Measurements from ENCODE around the gene ZSWIM5.
"Not testable (repeated sequence)": the region's sequence is repeated elsewhere in the genome, so short reads cannot be mapped to it uniquely, and the experiment has no call there.

Gene ZSWIM5

GRCh38 chr1:45103534-45103933 is 102.9 kb downstream of the ZSWIM5 start:
- H3K27ac ChIP-seq (replicated peaks): no peak overlapping the region
- no peak overlapping the region for H3K4me3 ChIP-seq (replicated peaks; ENCODE audit: insufficient read depth, low read length)
- no peak for DNase-seq (ENCODE audit: low read depth in 1 of 2, low spot score in 1 of 2)
- H3K27me3 ChIP-seq (ENCODE audit: insufficient read depth, poor library complexity, severe bottlenecking): no peaks in the 10 kb centered on the region
- TF ChIP-seq, protein P1, sequence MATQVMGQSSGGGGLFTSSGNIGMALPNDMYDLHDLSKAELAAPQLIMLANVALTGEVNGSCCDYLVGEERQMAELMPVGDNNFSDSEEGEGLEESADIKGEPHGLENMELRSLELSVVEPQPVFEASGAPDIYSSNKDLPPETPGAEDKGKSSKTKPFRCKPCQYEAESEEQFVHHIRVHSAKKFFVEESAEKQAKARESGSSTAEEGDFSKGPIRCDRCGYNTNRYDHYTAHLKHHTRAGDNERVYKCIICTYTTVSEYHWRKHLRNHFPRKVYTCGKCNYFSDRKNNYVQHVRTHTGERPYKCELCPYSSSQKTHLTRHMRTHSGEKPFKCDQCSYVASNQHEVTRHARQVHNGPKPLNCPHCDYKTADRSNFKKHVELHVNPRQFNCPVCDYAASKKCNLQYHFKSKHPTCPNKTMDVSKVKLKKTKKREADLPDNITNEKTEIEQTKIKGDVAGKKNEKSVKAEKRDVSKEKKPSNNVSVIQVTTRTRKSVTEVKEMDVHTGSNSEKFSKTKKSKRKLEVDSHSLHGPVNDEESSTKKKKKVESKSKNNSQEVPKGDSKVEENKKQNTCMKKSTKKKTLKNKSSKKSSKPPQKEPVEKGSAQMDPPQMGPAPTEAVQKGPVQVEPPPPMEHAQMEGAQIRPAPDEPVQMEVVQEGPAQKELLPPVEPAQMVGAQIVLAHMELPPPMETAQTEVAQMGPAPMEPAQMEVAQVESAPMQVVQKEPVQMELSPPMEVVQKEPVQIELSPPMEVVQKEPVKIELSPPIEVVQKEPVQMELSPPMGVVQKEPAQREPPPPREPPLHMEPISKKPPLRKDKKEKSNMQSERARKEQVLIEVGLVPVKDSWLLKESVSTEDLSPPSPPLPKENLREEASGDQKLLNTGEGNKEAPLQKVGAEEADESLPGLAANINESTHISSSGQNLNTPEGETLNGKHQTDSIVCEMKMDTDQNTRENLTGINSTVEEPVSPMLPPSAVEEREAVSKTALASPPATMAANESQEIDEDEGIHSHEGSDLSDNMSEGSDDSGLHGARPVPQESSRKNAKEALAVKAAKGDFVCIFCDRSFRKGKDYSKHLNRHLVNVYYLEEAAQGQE (IDR thresholded peaks at IDR 0.05; ENCODE audit: insufficient replicate concordance, low read depth): no peak
- TF ChIP-seq GABPA (IDR thresholded peaks at IDR 0.05; ENCODE audit: low read depth) (no peak), POLR2AphosphoS5 (IDR thresholded peaks at IDR 0.05; ENCODE audit: low read depth) (no peak), SPI1 (IDR thresholded peaks at IDR 0.05; ENCODE audit: borderline replicate concordance, low read depth) (no peak)
- TF ChIP-seq, protein P2, sequence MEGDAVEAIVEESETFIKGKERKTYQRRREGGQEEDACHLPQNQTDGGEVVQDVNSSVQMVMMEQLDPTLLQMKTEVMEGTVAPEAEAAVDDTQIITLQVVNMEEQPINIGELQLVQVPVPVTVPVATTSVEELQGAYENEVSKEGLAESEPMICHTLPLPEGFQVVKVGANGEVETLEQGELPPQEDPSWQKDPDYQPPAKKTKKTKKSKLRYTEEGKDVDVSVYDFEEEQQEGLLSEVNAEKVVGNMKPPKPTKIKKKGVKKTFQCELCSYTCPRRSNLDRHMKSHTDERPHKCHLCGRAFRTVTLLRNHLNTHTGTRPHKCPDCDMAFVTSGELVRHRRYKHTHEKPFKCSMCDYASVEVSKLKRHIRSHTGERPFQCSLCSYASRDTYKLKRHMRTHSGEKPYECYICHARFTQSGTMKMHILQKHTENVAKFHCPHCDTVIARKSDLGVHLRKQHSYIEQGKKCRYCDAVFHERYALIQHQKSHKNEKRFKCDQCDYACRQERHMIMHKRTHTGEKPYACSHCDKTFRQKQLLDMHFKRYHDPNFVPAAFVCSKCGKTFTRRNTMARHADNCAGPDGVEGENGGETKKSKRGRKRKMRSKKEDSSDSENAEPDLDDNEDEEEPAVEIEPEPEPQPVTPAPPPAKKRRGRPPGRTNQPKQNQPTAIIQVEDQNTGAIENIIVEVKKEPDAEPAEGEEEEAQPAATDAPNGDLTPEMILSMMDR (IDR thresholded peaks at IDR 0.05; ENCODE audit: insufficient read depth, low read length): no peak

- DNase-seq (ENCODE audit: low read depth in 1 of 2, low spot score in 1 of 2): no peak
- TF ChIP-seq, protein P1 (IDR thresholded peaks at IDR 0.05; ENCODE audit: insufficient replicate concordance, low read depth): no peak
- TF ChIP-seq GABPA (IDR thresholded peaks at IDR 0.05; ENCODE audit: low read depth): no peak
- no peak for TF ChIP-seq POLR2AphosphoS5 (IDR thresholded peaks at IDR 0.05; ENCODE audit: low read depth)
- TF ChIP-seq SPI1 (IDR thresholded peaks at IDR 0.05; ENCODE audit: borderline replicate concordance, low read depth): no peak
- TF ChIP-seq, protein P2 (IDR thresholded peaks at IDR 0.05; ENCODE audit: insufficient read depth, low read length): no peak
- H3K27me3 ChIP-seq (ENCODE audit: insufficient read depth, poor library complexity, severe bottlenecking): no peaks in the 10 kb centered on the region
- H3K4me3 ChIP-seq (replicated peaks; ENCODE audit: insufficient read depth, low read length): no peak overlapping the region
- no peak overlapping the region for H3K27ac ChIP-seq (replicated peaks)
Measured at GRCh38 chr1:45101947-45102346, 104.5 kb downstream of the ZSWIM5 start.

DNA sequence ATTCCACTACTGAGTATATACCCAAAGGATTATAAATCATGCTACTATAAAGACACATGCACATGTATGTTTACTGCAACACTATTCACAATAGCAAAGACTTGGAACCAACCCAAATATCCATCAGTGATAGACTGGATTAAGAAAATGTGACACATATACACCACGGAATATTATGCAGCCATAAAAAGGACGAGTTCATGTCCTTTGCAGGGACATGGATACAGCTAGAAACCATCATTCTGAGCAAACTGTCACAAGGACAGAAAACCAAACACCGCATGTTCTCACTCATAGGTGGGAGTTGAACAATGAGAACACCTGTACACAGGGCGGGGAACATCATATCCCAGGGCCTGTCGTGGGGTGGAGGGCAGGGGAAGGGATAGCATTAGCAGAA is 104.9 kb downstream of the ZSWIM5 start:
- not testable (repeated sequence) for H3K27me3 ChIP-seq (ENCODE audit: insufficient read depth, poor library complexity, severe bottlenecking); H3K4me3 ChIP-seq (replicated peaks; ENCODE audit: insufficient read depth, low read length); H3K27ac ChIP-seq (replicated peaks); DNase-seq (ENCODE audit: low read depth in 1 of 2, low spot score in 1 of 2)

GRCh38 chr1:45097944-45098343 is 108.5 kb downstream of the ZSWIM5 start:
- no peaks in the 10 kb centered on the region for H3K27me3 ChIP-seq (ENCODE audit: insufficient read depth, poor library complexity, severe bottlenecking)
- no peak for DNase-seq (ENCODE audit: low read depth in 1 of 2, low spot score in 1 of 2)
- TF ChIP-seq GABPA (IDR thresholded peaks at IDR 0.05; ENCODE audit: low read depth) (no peak), SPI1 (IDR thresholded peaks at IDR 0.05; ENCODE audit: borderline replicate concordance, low read depth) (no peak), POLR2AphosphoS5 (IDR thresholded peaks at IDR 0.05; ENCODE audit: low read depth) (no peak)
- TF ChIP-seq, protein P1 (IDR thresholded peaks at IDR 0.05; ENCODE audit: insufficient replicate concordance, low read depth): no peak
- TF ChIP-seq, protein P2 (IDR thresholded peaks at IDR 0.05; ENCODE audit: insufficient read depth, low read length): no peak
- no peak overlapping the region for H3K27ac ChIP-seq (replicated peaks)
- no peak overlapping the region for H3K4me3 ChIP-seq (replicated peaks; ENCODE audit: insufficient read depth, low read length)
